Measurements from ENCODE around the gene CDCP2.

DNA sequence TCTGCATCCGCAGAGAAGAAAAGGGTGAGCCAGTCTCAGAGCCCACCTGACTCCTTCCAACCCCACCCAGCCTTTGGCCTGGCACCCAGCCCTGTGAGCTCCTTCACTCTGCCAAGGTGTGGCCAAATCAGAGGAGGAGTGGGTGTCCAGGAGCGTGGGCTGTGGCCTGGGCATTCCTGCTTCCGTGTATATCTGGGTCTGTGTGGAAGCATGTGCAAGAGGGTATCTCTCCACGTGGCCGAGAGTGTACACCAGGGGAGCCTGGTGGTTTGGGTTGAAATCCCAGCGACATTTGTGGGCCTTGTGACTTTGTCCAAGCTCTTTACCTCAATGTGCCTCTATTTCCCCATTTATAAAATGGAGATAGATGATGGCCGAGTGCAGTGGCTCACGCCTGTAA is 29.8 kb downstream of the CDCP2 start:
- TF ChIP-seq, protein P1, sequence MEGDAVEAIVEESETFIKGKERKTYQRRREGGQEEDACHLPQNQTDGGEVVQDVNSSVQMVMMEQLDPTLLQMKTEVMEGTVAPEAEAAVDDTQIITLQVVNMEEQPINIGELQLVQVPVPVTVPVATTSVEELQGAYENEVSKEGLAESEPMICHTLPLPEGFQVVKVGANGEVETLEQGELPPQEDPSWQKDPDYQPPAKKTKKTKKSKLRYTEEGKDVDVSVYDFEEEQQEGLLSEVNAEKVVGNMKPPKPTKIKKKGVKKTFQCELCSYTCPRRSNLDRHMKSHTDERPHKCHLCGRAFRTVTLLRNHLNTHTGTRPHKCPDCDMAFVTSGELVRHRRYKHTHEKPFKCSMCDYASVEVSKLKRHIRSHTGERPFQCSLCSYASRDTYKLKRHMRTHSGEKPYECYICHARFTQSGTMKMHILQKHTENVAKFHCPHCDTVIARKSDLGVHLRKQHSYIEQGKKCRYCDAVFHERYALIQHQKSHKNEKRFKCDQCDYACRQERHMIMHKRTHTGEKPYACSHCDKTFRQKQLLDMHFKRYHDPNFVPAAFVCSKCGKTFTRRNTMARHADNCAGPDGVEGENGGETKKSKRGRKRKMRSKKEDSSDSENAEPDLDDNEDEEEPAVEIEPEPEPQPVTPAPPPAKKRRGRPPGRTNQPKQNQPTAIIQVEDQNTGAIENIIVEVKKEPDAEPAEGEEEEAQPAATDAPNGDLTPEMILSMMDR (IDR thresholded peaks at IDR 0.05) = no peak
- no peak for TF ChIP-seq POLR2A (IDR thresholded peaks at IDR 0.05)
